Endothelial cell of umbilical vein (primary cell): ENCODE data around the gene FRMD4A. TPM values are rescaled to one million over a fixed set of nuclear protein-coding genes. Genes with fewer than 3 reads are reported as not detected.

ENCODE experiments used
- BruUV-seq: library from RNA; stranded (reverse); fragments of 400-500 nt; replicated peaks from 2 replicates; lab custom pipeline; 2021; lab: Mats Ljungman, UMichigan
- CTCF ChIA-PET: fragments of 300-600, 350-600 bp; sonication (Branson Sonifier 250); formaldehyde crosslinking; loops from one replicate; lab custom pipeline; 2021; ENCODE audit warnings: antibody characterized with exemption, inconsistent platforms; lab: Charles Lee
- POLR2A ChIA-PET: fragments of 300-600, 350-600 bp; sonication (Branson Sonifier 250); formaldehyde crosslinking; loops from one replicate; lab custom pipeline; 2021; ENCODE audit warnings: antibody characterized with exemption, inconsistent platforms; lab: Charles Lee
- DNase-seq: peaks from one replicate; pipeline ENCODE4 v3.0.0-alpha.2; 2011; ENCODE audit warnings: low read depth, low spot score
- FAIRE-seq: peaks from 2 replicates; lab custom pipeline; 2011; peaks lifted over from hg19 to GRCh38; lab: Jason Lieb, UNC
- H2AFZ ChIP-seq: 2 replicates; pipeline ENCODE4 v1.6.0; 2012; ENCODE audit warnings: low read depth, low read length, control low read depth, inconsistent platforms
- H3K27ac ChIP-seq: 2 replicates; pipeline ENCODE4 v1.5.1; 2011; ENCODE audit warnings: low read depth, mild to moderate bottlenecking, control low read depth, low read length, moderate library complexity; ENCODE audit not compliant: insufficient read depth
- H3K27me3 ChIP-seq, 2 experiments: 2 replicates each; pipeline versions ENCODE4 v1.6.0 to v1.6.1; 2011; ENCODE audit warnings: low read length in 2 of 2, mixed read lengths in 1 of 2; ENCODE audit not compliant: control insufficient read depth in 2 of 2, insufficient read depth in 2 of 2
- H3K36me3 ChIP-seq, 2 experiments: 2 replicates in 1 of 2; 3 replicates in 1 of 2; pipeline ENCODE4 v1.5.1; 2011; ENCODE audit warnings: low read length in 2 of 2, mild to moderate bottlenecking in 1 of 2, moderate library complexity in 1 of 2; ENCODE audit not compliant: control insufficient read depth in 2 of 2, insufficient read depth in 2 of 2; ENCODE audit errors: extremely low read depth in 1 of 2
- H3K4me1 ChIP-seq: 3 replicates; pipeline ENCODE4 v1.5.1; 2011; ENCODE audit warnings: mild to moderate bottlenecking, low read length; ENCODE audit not compliant: control insufficient read depth, insufficient read depth; ENCODE audit errors: extremely low read depth
- H3K4me2 ChIP-seq: 2 replicates; pipeline ENCODE4 v1.6.1; 2011; ENCODE audit warnings: low read length, control low read depth, mixed read lengths; ENCODE audit not compliant: insufficient read depth
- H3K4me3 ChIP-seq, 3 experiments: fragments of 200-600 bp in 1 of 3; sonication (generic), shearing (Covaris generic) in 1 of 3; replicated peaks in 1 of 3; 2 replicates each; pipeline ENCODE4 v1.5.1; 2011 to 2016; ENCODE audit warnings: control low read depth in 3 of 3, low read length in 3 of 3, mild to moderate bottlenecking in 2 of 3, inconsistent platforms in 1 of 3, low read depth in 1 of 3, moderate library complexity in 1 of 3; ENCODE audit not compliant: insufficient read depth in 1 of 3
- H3K79me2 ChIP-seq: 2 replicates; pipeline ENCODE4 v1.6.0; 2012; ENCODE audit warnings: low read length, inconsistent platforms; ENCODE audit not compliant: control insufficient read depth, insufficient read depth
- H3K9ac ChIP-seq: replicated peaks from 2 replicates; pipeline ENCODE3; 2011; ENCODE audit warnings: low read length, control low read depth; ENCODE audit not compliant: insufficient read depth; ENCODE audit errors: extremely low read depth
- H3K9me1 ChIP-seq: replicated peaks from 3 replicates; pipeline ENCODE4 v1.6.0; 2011; ENCODE audit warnings: mild to moderate bottlenecking, low read length; ENCODE audit not compliant: control insufficient read depth, insufficient read depth; ENCODE audit errors: extremely low read depth
- H3K9me3 ChIP-seq: replicated peaks from 2 replicates; pipeline ENCODE4 v1.5.1; 2012; ENCODE audit warnings: low read length, inconsistent platforms; ENCODE audit not compliant: control insufficient read depth, insufficient read depth
- H4K20me1 ChIP-seq: replicated peaks from 2 replicates; pipeline ENCODE3; 2011; ENCODE audit warnings: mild to moderate bottlenecking, low read length; ENCODE audit not compliant: control insufficient read depth, insufficient read depth; ENCODE audit errors: extremely low read depth
- CTCF ChIP-seq, 2 donors: IDR thresholded peaks; 1 replicate in 1 of 2; 2 replicates in 1 of 2; pipeline ENCODE4 v1.5.1; 2011; ENCODE audit warnings: low read length in 2 of 2, mild to moderate bottlenecking in 2 of 2, moderate library complexity in 2 of 2, control low read depth in 1 of 2, inconsistent platforms in 1 of 2, low read depth in 1 of 2; ENCODE audit not compliant: insufficient read depth in 1 of 2; ENCODE audit errors: extremely low read depth in 1 of 2
- EZH2 ChIP-seq: IDR thresholded peaks from 2 replicates; pipeline ENCODE4 v1.6.1; 2012; ENCODE audit warnings: borderline replicate concordance, low read depth, mild to moderate bottlenecking, moderate library complexity, low read length, inconsistent platforms; ENCODE audit not compliant: severe bottlenecking
- FOS ChIP-seq: IDR thresholded peaks from 2 replicates; pipeline ENCODE4 v1.6.1; 2011; ENCODE audit warnings: mild to moderate bottlenecking, low read length, moderate library complexity, borderline replicate concordance; ENCODE audit not compliant: insufficient read depth
- GATA2 ChIP-seq: IDR thresholded peaks from 2 replicates; pipeline ENCODE4 v1.7.0; 2011; ENCODE audit warnings: low read depth, mild to moderate bottlenecking, moderate library complexity, mixed read lengths, low read length; ENCODE audit not compliant: insufficient read length, insufficient read depth
- JUN ChIP-seq: IDR thresholded peaks from 2 replicates; pipeline ENCODE4 v1.6.1; 2011; ENCODE audit warnings: borderline replicate concordance, low read depth; ENCODE audit not compliant: insufficient read length, insufficient read depth
- MAX ChIP-seq: IDR thresholded peaks from 2 replicates; pipeline ENCODE4 v1.6.1; 2011; ENCODE audit not compliant: insufficient read depth, insufficient read length
- MYC ChIP-seq: IDR thresholded peaks from one replicate; pipeline ENCODE4 v1.6.1; 2011; ENCODE audit warnings: mild to moderate bottlenecking, low read depth, low read length
- POLR2A ChIP-seq: IDR thresholded peaks from 2 replicates; pipeline ENCODE4 v1.6.1; 2012; ENCODE audit warnings: low read depth, mild to moderate bottlenecking, control low read depth, low read length
- POLR2AphosphoS5 ChIP-seq: IDR thresholded peaks from 2 replicates; pipeline ENCODE4 v1.6.1; 2012; ENCODE audit warnings: low read depth, mild to moderate bottlenecking, control low read depth, low read length, moderate library complexity; ENCODE audit not compliant: insufficient read depth
- dilution Hi-C: fragments of 300-500 bp; cut with MboI; formaldehyde crosslinking; loops from one replicate; pipeline ENCODE4 v1.15.0; 2019; ENCODE audit warnings: low sequenced_read_pairs; ENCODE audit not compliant: extremely low pct_ligation_motif_present
- intact Hi-C: fragments of 100-400 bp; cut with micrococcal nuclease; formaldehyde crosslinking; loops from one replicate; pipeline ENCODE4 v1.10.0; 2022
- polyA plus RNA-seq, 4 experiments: library from polyadenylated mRNA; depleted of rRNA in 3 of 4; stranded (reverse) in 3 of 4; unstranded in 1 of 4; fragments of >200 nt; gene quantifications; 2 replicates each; pipeline versions ENCODE4 v1.2.1 to v1.2.3, GENCODE V29; 2011 to 2012; ENCODE audit warnings: missing spikeins in 1 of 4
- total RNA-seq: library from RNA; stranded (reverse); gene quantifications from 2 replicates; pipeline ENCODE4 v1.2.3, GENCODE V29; 2021

The FRMD4A gene
- total and polyA plus RNA-seq, 2 donors (not counting 3 experiments of a cell fraction or from before 2014, with no cell fraction given): 123 to 148 TPM

- intact Hi-C loops: no loop called here
- no peaks in the 10 kb centered on the region for H3K9me1 ChIP-seq
- H3K4me1 ChIP-seq: peaks cover 34% of the 10 kb centered on the region
- no peak overlapping the region for H3K27ac ChIP-seq
- TF ChIP-seq POLR2A (no peak), CTCF (IDR thresholded peaks at IDR 0.05; ENCODE audit: extremely low read depth in 1 of 2, insufficient read depth in 1 of 2, low read depth in 1 of 2, low read length in 2 of 2) (no peak), MAX (no peak), MYC (no peak), JUN (no peak), POLR2AphosphoS5 (no peak), GATA2 (no peak), FOS (no peak), EZH2 (no peak)
- BruUV-seq: no TSS peak
- DNase-seq (no peak), FAIRE-seq (no peak)
- H3K79me2 ChIP-seq: peaks cover 38% of the 10 kb centered on the region
- peaks cover 4% of the 10 kb centered on the region for H4K20me1 ChIP-seq
- H3K9me3 ChIP-seq: no peaks in the 10 kb centered on the region
- ChIA-PET CTCF (interaction anchor here (0.7 kb wide), 1 partner anchor 276 kb away, joined by 3 read pairs; no protein-coding TSS in a partner anchor), POLR2A (no interaction called here)
- no peak overlapping the region for H3K9ac ChIP-seq
- peaks cover 9 to 25% of the 10 kb centered on the region in 2 experiments for H3K36me3 ChIP-seq
- H3K27me3 ChIP-seq: no peaks in the 10 kb centered on the region
- dilution Hi-C loops: no loop called here
- H3K4me3 ChIP-seq: no peak overlapping the region
- no peak overlapping the region for H2AFZ ChIP-seq
- no peak overlapping the region for H3K4me2 ChIP-seq
These were observed 649.2 kb downstream of the FRMD4A start for GRCh38 chr10:13681528-13681927.
